Vagina (tissue), 2 donors: ENCODE results near the gene ZG16. TPM values are rescaled to one million over a fixed set of nuclear protein-coding genes. Genes with fewer than 3 reads are reported as not detected.

ENCODE experiments used
- DNase-seq, 2 donors: peaks; one replicate each; pipeline ENCODE4 v3.0.0-alpha.2; 2017; ENCODE audit errors: extremely low spot score in 2 of 2
- H3K27ac ChIP-seq: fragments of 200-600 bp; sonication (generic); one replicate; pipeline ENCODE4 v1.5.1; 2019
- H3K27me3 ChIP-seq: fragments of 200-600 bp; sonication (generic); one replicate; pipeline ENCODE4 v1.5.1; 2019
- H3K36me3 ChIP-seq, 2 donors: fragments of 200-600 bp; sonication (generic); one replicate each; pipeline ENCODE4 v1.5.1; 2017 to 2019
- H3K4me1 ChIP-seq: fragments of 200-600 bp; sonication (generic); one replicate; pipeline ENCODE4 v1.5.1; 2019
- H3K4me3 ChIP-seq, 2 donors: fragments of 200-600 bp; sonication (generic); 1 replicate in 1 of 2; 2 replicates in 1 of 2; pipeline ENCODE4 v1.5.1; 2016 to 2019
- H3K9me3 ChIP-seq: fragments of 200-600 bp; sonication (generic); one replicate; pipeline ENCODE4 v1.5.1; 2019
- CTCF ChIP-seq, 3 experiments: fragments of 450-650 bp in 2 of 3; fragments of 200-600 bp in 1 of 3; sonication (generic) in 1 of 3; IDR thresholded peaks; one replicate each; pipeline ENCODE4 v1.5.1; 2017 to 2019; ENCODE audit warnings: antibody characterized with exemption in 3 of 3, mild to moderate bottlenecking in 2 of 3, moderate library complexity in 2 of 3
- POLR2A ChIP-seq, 2 donors: fragments of 450-650 bp; IDR thresholded peaks; one replicate each; pipeline ENCODE4 v1.6.1; 2017; ENCODE audit warnings: antibody characterized with exemption in 2 of 2, mild to moderate bottlenecking in 2 of 2, moderate library complexity in 2 of 2
- POLR2AphosphoS5 ChIP-seq, 2 donors: sonication (generic); formaldehyde crosslinking; IDR thresholded peaks; one replicate each; pipeline ENCODE4 v1.9.0; 2017; ENCODE audit warnings: antibody characterized with exemption in 2 of 2, mild to moderate bottlenecking in 2 of 2, low read depth in 1 of 2; ENCODE audit not compliant: insufficient read depth in 1 of 2
- intact Hi-C: fragments of 100-400 bp; cut with DNase I; formaldehyde crosslinking; loops from one replicate; pipeline ENCODE4 v1.15.1; 2023
- total RNA-seq: library from RNA; depleted of rRNA; stranded (reverse); fragments of >200 nt; gene quantifications from one replicate; pipeline ENCODE4 v1.2.3, GENCODE V29; 2016

Gene ZG16
- total RNA-seq, 1 donor from 2014 or later = not detected

DNA sequence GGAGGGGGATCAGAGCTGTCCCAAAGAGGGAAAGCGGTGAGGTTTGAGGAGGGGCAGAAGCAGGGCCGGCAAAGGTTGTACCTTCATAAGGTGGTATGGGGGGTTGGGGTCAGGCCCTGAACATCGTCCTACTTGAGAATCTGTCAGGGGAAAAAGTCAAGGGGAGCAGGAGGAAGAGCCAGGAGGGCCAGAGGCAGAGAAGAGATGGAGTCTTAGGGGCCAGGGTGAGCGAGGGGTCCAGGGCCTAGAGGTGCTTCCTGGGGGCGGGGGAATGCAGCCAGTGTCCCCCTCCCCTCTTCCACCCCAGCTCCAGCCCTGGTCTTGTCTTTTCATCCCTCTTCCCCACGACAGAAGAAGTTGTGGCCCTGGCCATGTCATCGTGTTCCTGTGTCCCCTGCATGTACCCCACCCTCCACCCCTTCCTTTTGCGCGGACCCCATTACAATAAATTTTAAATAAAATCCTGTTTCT, 32.7 kb downstream of the ZG16 start:
- H3K4me3 ChIP-seq = peak overlapping the region; percentile 57 to 74
- intact Hi-C loops = loop anchor here (5.0 kb wide), 2 partner anchors 187 to 257 kb away; partner anchors contain the start of genes ALDOA, HIRIP3 and INO80E
- DNase-seq = no peak
- H3K27me3 ChIP-seq = no peaks in the 10 kb centered on the region
- peaks cover 81% of the 10 kb centered on the region for H3K4me1 ChIP-seq
- peaks cover 0 to 20% of the 10 kb centered on the region in 2 donors for H3K36me3 ChIP-seq
- TF ChIP-seq POLR2AphosphoS5 (IDR thresholded peaks at IDR 0.05; ENCODE audit: insufficient read depth in 1 of 2, low read depth in 1 of 2) (no peak), CTCF (IDR thresholded peaks at IDR 0.05) (no peak), POLR2A (IDR thresholded peaks at IDR 0.05) (no peak)
- H3K27ac ChIP-seq = peak overlapping the region; percentile 96
- no peaks in the 10 kb centered on the region for H3K9me3 ChIP-seq

DNA sequence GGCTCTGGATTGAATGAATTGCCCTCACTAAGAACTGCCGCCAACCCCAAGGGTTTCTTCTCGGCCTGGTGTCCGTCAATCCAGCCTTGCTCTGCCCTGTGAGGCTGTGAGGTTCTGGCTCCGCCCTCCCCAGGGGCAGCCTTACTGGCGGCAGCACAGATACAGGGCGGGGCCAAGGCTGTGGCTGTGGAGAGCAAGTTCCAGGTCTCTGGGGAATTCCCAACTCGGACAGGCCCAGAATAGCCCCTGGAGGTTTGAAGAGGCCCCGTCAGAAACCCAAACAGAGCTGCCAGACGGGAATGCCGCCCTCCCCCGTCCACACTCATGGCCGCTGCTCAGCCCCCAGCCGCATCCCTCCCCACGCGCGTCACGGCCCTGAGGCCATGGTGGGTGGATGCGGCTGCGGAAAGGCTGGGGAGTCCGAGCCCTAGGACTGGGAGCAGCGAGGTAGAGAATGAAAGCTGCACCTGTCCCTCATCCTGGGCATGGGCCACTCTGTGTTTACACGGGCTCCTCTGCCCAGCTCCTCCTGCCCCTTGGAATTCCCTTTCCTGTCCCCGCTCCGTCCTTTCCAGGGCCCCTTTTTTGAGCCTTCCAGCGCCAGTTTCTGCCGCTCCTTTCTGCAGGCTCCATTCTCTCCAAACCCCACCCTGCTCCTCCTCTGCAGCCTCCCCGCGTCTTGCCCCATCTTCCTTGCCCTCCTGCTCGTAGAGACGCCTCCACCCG, 33.3 kb downstream of the ZG16 start:
- peaks cover 81% of the 10 kb centered on the region for H3K4me1 ChIP-seq
- intact Hi-C loops = loop anchor here (5.0 kb wide), 2 partner anchors 186 to 256 kb away; partner anchors contain the start of genes ALDOA, HIRIP3 and INO80E

DNA sequence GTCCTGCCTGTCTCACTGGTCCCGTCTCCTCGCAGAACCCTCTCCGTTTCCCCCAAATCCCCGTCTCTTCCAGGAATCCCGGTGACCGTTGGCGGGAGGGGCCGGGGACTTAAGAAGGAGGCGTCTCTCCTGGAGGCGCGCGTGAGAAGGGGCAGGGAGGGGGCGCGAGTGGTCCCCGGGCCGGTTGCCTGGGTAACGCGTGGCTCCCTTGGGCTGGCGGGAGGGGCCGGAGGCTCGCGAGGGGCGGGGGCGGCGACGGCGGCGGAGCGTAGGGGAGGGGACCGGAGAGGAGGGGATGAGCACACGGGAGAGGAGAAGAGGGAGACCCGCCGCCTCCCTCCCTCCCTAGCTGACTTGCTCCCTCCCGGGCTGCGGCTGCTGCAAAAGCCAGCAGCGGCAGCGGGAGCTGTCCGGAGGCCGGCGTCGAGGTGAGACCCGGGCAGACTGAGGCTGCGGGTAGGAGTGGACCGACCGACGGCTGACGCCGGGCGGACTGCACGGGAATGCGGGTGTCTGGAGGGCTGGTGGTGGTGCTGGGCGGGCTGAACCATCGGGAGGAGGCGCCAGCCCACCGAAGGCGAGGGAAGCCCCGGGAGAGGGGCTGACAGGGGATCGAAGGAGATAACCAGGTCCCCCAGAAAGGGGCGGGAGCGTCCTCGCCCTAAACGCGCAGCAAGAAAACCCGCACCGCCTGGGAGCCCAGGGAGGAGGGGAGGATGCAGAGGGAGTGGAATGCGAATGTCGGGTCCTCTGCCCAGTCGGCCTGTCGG, 34.0 kb downstream of the ZG16 start, which contains the start of gene PRRT2:
Gene PRRT2, plus strand, starts transcription at position 298 of the 770 bp plus-strand sequence. CDS start 862 bp downstream, outside the sequence.
- DNase-seq = peak in 1 of 2 donors; percentile 90
- TF ChIP-seq POLR2A (IDR thresholded peaks at IDR 0.05) (peak in 1 of 2 donors; percentile 46), CTCF (IDR thresholded peaks at IDR 0.05) (no peak), POLR2AphosphoS5 (IDR thresholded peaks at IDR 0.05; ENCODE audit: insufficient read depth in 1 of 2, low read depth in 1 of 2) (peak in 1 of 2 donors; percentile 71)
- Histone ChIP-seq H3K27ac (peak within 1 kb of the TSS; percentile 96), H3K4me1 (peaks cover 86% of the 10 kb centered on the region), H3K36me3 (peaks cover 0 to 20% of the 10 kb centered on the region in 2 donors), H3K27me3 (no peaks in the 10 kb centered on the region), H3K9me3 (no peaks in the 10 kb centered on the region), H3K4me3 (peak within 1 kb of the TSS; percentile 57 to 74)
- intact Hi-C loops = loop anchor here (5.0 kb wide), 2 partner anchors 185 to 255 kb away; partner anchors contain the start of genes ALDOA, HIRIP3 and INO80E

More for the DNA sequence above, 33.3 kb downstream of the ZG16 start:
- peaks cover 0 to 20% of the 10 kb centered on the region in 2 donors for H3K36me3 ChIP-seq
- H3K9me3 ChIP-seq = no peaks in the 10 kb centered on the region
- TF ChIP-seq CTCF (IDR thresholded peaks at IDR 0.05) (no peak), POLR2AphosphoS5 (IDR thresholded peaks at IDR 0.05; ENCODE audit: insufficient read depth in 1 of 2, low read depth in 1 of 2) (peak; percentile 86 to 90), POLR2A (IDR thresholded peaks at IDR 0.05) (peak in 1 of 2 donors; percentile 42)
- no peak for DNase-seq
- no peaks in the 10 kb centered on the region for H3K27me3 ChIP-seq
- H3K27ac ChIP-seq = peak overlapping the region; percentile 96
- H3K4me3 ChIP-seq = peak overlapping the region; percentile 57 to 74

GRCh38 chr16:29812754-29813643, 34.9 kb downstream of the ZG16 start:
- H3K27me3 ChIP-seq = no peaks in the 10 kb centered on the region
- intact Hi-C loops = loop anchor here (5.0 kb wide), 2 partner anchors 184 to 254 kb away; partner anchors contain the start of genes ALDOA, HIRIP3 and INO80E
- TF ChIP-seq POLR2A (IDR thresholded peaks at IDR 0.05) (no peak), POLR2AphosphoS5 (IDR thresholded peaks at IDR 0.05; ENCODE audit: insufficient read depth in 1 of 2, low read depth in 1 of 2) (no peak), CTCF (IDR thresholded peaks at IDR 0.05) (no peak)
- peaks cover 0 to 20% of the 10 kb centered on the region in 2 donors for H3K36me3 ChIP-seq
- H3K27ac ChIP-seq = peak overlapping the region; percentile 96
- peaks cover 87% of the 10 kb centered on the region for H3K4me1 ChIP-seq
- peak overlapping the region; percentile 57 to 74 for H3K4me3 ChIP-seq
- H3K9me3 ChIP-seq = no peaks in the 10 kb centered on the region
- DNase-seq = no peak
